GM12874 (cell line): ENCODE data around the gene GPRC5A.

Experiments
- CTCF ChIP-seq: IDR thresholded peaks from 2 replicates; pipeline ENCODE4 v1.5.1; 2011; ENCODE audit warnings: low read depth, mild to moderate bottlenecking, control low read depth, low read length, moderate library complexity; ENCODE audit not compliant: insufficient read depth

Gene GPRC5A

GRCh38 chr12:12881151-12881909 lies 10.0 kb upstream of the GPRC5A start:
- TF ChIP-seq CTCF: no peak

GRCh38 chr12:12882288-12882687 lies 9.1 kb upstream of the GPRC5A start:
- no peak for TF ChIP-seq CTCF

- no peak for TF ChIP-seq CTCF
These were observed 7.9 kb upstream of the GPRC5A start for GRCh38 chr12:12883369-12884001.

GRCh38 chr12:12885096-12885792 lies 6.1 kb upstream of the GPRC5A start:
- no peak for TF ChIP-seq CTCF

GRCh38 chr12:12887471-12887870 lies 3.9 kb upstream of the GPRC5A start:
- TF ChIP-seq CTCF: no peak

- no peak for TF ChIP-seq CTCF
These were observed 1.7 kb upstream of the GPRC5A start for GRCh38 chr12:12889701-12890100.

- no peak for TF ChIP-seq CTCF
These were observed 751 bp upstream of the GPRC5A start for GRCh38 chr12:12890543-12891079.
